ENCODE measurements around the gene FOXP1.

Gene FOXP1

GRCh38 chr3:71109977-71110285 is 473.6 kb downstream of the FOXP1 start:
- DNase-seq: no peak

GRCh38 chr3:71109241-71109976 is 474.1 kb downstream of the FOXP1 start:
- no peak for DNase-seq

GRCh38 chr3:71107926-71108325 is 475.6 kb downstream of the FOXP1 start:
- DNase-seq: no peak

- no peak for DNase-seq
Measured at GRCh38 chr3:71104976-71105375, 478.6 kb downstream of the FOXP1 start.

- DNase-seq: no peak
Measured at GRCh38 chr3:71104556-71104955, 479.0 kb downstream of the FOXP1 start.

GRCh38 chr3:71104121-71104541 is 479.4 kb downstream of the FOXP1 start:
- DNase-seq: no peak

GRCh38 chr3:71103430-71103921 is 480.1 kb downstream of the FOXP1 start:
- DNase-seq: no peak

- no peak for DNase-seq
Measured at GRCh38 chr3:71102111-71102983, 481.2 kb downstream of the FOXP1 start.

GRCh38 chr3:71101626-71102025 is 481.9 kb downstream of the FOXP1 start:
- DNase-seq: no peak

GRCh38 chr3:71101014-71101413 is 482.5 kb downstream of the FOXP1 start:
- DNase-seq: no peak

GRCh38 chr3:71099997-71100719 is 483.4 kb downstream of the FOXP1 start:
- no peak for DNase-seq

- no peak for DNase-seq
Measured at GRCh38 chr3:71097557-71097956, 486.0 kb downstream of the FOXP1 start.

- DNase-seq: no peak
Measured at GRCh38 chr3:71095511-71096291, 487.8 kb downstream of the FOXP1 start.

GRCh38 chr3:71094658-71095209 is 488.8 kb downstream of the FOXP1 start:
- DNase-seq: no peak

GRCh38 chr3:71092665-71093064 is 490.9 kb downstream of the FOXP1 start:
- DNase-seq: no peak

GRCh38 chr3:71090207-71090606 is 493.3 kb downstream of the FOXP1 start:
- no peak for DNase-seq

GRCh38 chr3:71089271-71089847 is 494.2 kb downstream of the FOXP1 start:
- DNase-seq: no peak

- no peak for DNase-seq
Measured at GRCh38 chr3:71088742-71089141, 494.8 kb downstream of the FOXP1 start.

GRCh38 chr3:71088019-71088708 is 495.4 kb downstream of the FOXP1 start:
- no peak for DNase-seq

GRCh38 chr3:71087143-71088018 is 496.1 kb downstream of the FOXP1 start:
- DNase-seq: peak; percentile 49 to 70

Data from CD4-positive, alpha-beta T cell treated with Interleukin-1 beta for 1 hour (primary cell).